ENCODE measurements around the gene MOB4.

- TF ChIP-seq CTCF (conservative IDR thresholded peaks at IDR 0.05; ENCODE audit: low read length), result no peak
- no peak for TF ChIP-seq EZH2phosphoT487 (IDR thresholded peaks at IDR 0.05; ENCODE audit: borderline replicate concordance, low read depth, low read length)
Observed at GRCh38 chr2:197576631-197577030, 60.8 kb downstream of the MOB4 start.

All from OCI-LY7 (cell line).